ENCODE results near the gene TRPV4. TPM values are rescaled to one million over a fixed set of nuclear protein-coding genes. Genes with fewer than 3 reads are reported as not detected.

The TRPV4 gene
- total RNA-seq, 1 donor from 2014 or later: 0.75 TPM

DNA sequence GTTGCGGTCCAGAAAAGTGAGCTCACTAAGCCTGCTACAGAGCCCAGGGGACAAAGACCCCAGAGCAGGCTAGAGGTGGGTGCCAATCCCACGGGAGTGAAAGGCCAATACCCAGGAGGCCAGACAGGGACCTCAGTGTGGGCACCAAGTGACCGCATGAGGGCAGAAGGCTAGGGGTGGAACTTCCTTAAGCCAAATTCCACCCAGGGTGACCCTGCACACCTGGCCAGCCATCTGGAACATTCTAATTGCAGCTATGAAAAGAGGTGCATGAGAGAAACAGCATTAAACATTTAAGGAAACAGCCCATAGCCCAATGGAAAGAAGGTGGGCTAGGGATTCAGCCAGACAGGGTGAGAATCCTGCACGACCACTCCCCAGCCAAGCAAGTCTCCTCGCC, 27.8 kb upstream of the TRPV4 start:
- H3K4me1 Mint-ChIP-seq (ENCODE audit: low read depth, unreplicated experiment): peaks cover 2% of the 10 kb centered on the region

GRCh38 chr12:109858764-109859163, 25.6 kb upstream of the TRPV4 start:
- Mint-ChIP-seq H3K36me3 (ENCODE audit: low read depth, unreplicated experiment) (peaks cover 19% of the 10 kb centered on the region), H3K27ac (ENCODE audit: unreplicated experiment) (no peak overlapping the region), H3K4me1 (ENCODE audit: low read depth, unreplicated experiment) (peaks cover 2% of the 10 kb centered on the region), H3K27me3 (ENCODE audit: low read depth, unreplicated experiment) (no peaks in the 10 kb centered on the region), H3K9me3 (ENCODE audit: unreplicated experiment) (no peaks in the 10 kb centered on the region), H3K4me3 (ENCODE audit: unreplicated experiment) (no peak overlapping the region)
- no peak for FAIRE-seq
- Histone ChIP-seq H2AFZ (ENCODE audit: low read depth, low read length) (no peak overlapping the region), H3K4me2 (ENCODE audit: low read length) (no peak overlapping the region), H4K20me1 (ENCODE audit: insufficient read depth, low read length) (peaks cover 39% of the 10 kb centered on the region), H3K9ac (ENCODE audit: low read length) (no peak overlapping the region), H3K9me3 (ENCODE audit: insufficient read depth, low read depth, low read length) (no peaks in the 10 kb centered on the region), H3K36me3 (ENCODE audit: insufficient read depth, low read length) (peaks cover 5% of the 10 kb centered on the region), H3K27me3 (ENCODE audit: insufficient read depth, low read length) (no peaks in the 10 kb centered on the region), H3K79me2 (ENCODE audit: insufficient read depth, low read length) (peaks cover 13% of the 10 kb centered on the region), H3K27ac (ENCODE audit: low read depth, low read length) (no peak overlapping the region), H3K4me1 (ENCODE audit: insufficient read depth, low read length) (no peaks in the 10 kb centered on the region), H3K4me3 (ENCODE audit: insufficient read depth, low read depth, low read length) (no peak overlapping the region)
- TF ChIP-seq CTCF (IDR thresholded peaks at IDR 0.05; ENCODE audit: insufficient read depth, low read depth, low read length): no peak
- TF ChIP-seq EZH2 (IDR thresholded peaks at IDR 0.05; ENCODE audit: insufficient read depth, low read length): no peak
- DNase-seq (ENCODE audit: low read depth): no peak

More for the DNA sequence above, 27.8 kb upstream of the TRPV4 start:
- Histone ChIP-seq H3K27ac (ENCODE audit: low read depth, low read length) (no peak overlapping the region), H3K79me2 (ENCODE audit: insufficient read depth, low read length) (peaks cover 32% of the 10 kb centered on the region), H3K4me3 (ENCODE audit: insufficient read depth, low read depth, low read length) (no peak overlapping the region), H2AFZ (ENCODE audit: low read depth, low read length) (no peak overlapping the region), H3K9ac (ENCODE audit: low read length) (no peak overlapping the region), H3K4me2 (ENCODE audit: low read length) (no peak overlapping the region), H4K20me1 (ENCODE audit: insufficient read depth, low read length) (peaks cover 57% of the 10 kb centered on the region), H3K4me1 (ENCODE audit: insufficient read depth, low read length) (peaks cover 5% of the 10 kb centered on the region), H3K27me3 (ENCODE audit: insufficient read depth, low read length) (no peaks in the 10 kb centered on the region), H3K36me3 (ENCODE audit: insufficient read depth, low read length) (peaks cover 4% of the 10 kb centered on the region), H3K9me3 (ENCODE audit: insufficient read depth, low read depth, low read length) (no peaks in the 10 kb centered on the region)
- Mint-ChIP-seq H3K9me3 (ENCODE audit: unreplicated experiment) (no peaks in the 10 kb centered on the region), H3K27ac (ENCODE audit: unreplicated experiment) (no peak overlapping the region), H3K36me3 (ENCODE audit: low read depth, unreplicated experiment) (peaks cover 16% of the 10 kb centered on the region), H3K4me3 (ENCODE audit: unreplicated experiment) (no peak overlapping the region), H3K27me3 (ENCODE audit: low read depth, unreplicated experiment) (no peaks in the 10 kb centered on the region)
- no peak for TF ChIP-seq EZH2 (IDR thresholded peaks at IDR 0.05; ENCODE audit: insufficient read depth, low read length)
- no peak for TF ChIP-seq CTCF (IDR thresholded peaks at IDR 0.05; ENCODE audit: insufficient read depth, low read depth, low read length)
- no peak for FAIRE-seq
- no peak for DNase-seq (ENCODE audit: low read depth)

DNA sequence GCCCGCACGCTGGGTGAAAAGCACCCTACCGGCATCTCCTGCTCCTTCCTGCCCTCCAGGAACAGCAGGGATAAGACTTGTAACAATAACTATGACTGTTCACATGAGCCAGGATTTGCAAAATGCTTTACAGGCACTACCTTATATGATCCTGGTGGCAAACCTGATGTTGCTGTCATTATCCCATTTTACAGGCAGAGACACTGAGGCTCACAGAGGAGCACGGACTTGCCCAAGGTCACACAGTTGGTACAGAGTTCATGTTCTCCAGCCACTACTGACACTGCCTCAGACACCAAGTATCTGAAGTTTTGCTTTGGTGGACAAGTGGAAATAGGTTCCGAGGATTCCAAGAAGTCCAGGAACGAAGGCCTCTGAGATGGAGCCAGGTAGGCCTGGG, 24.5 kb upstream of the TRPV4 start:
- peaks cover 2% of the 10 kb centered on the region for H3K4me1 Mint-ChIP-seq (ENCODE audit: low read depth, unreplicated experiment)

More for the DNA sequence above, 24.5 kb upstream of the TRPV4 start:
- no peak overlapping the region for H3K27ac Mint-ChIP-seq (ENCODE audit: unreplicated experiment)
- no peak overlapping the region for H3K4me3 Mint-ChIP-seq (ENCODE audit: unreplicated experiment)
- H3K27me3 Mint-ChIP-seq (ENCODE audit: low read depth, unreplicated experiment): no peaks in the 10 kb centered on the region
- Histone ChIP-seq H3K27ac (ENCODE audit: low read depth, low read length) (no peak overlapping the region), H4K20me1 (ENCODE audit: insufficient read depth, low read length) (peaks cover 31% of the 10 kb centered on the region), H3K9me3 (ENCODE audit: insufficient read depth, low read depth, low read length) (no peaks in the 10 kb centered on the region), H3K79me2 (ENCODE audit: insufficient read depth, low read length) (peaks cover 7% of the 10 kb centered on the region), H3K4me2 (ENCODE audit: low read length) (no peak overlapping the region), H3K9ac (ENCODE audit: low read length) (no peak overlapping the region), H3K27me3 (ENCODE audit: insufficient read depth, low read length) (no peaks in the 10 kb centered on the region), H3K4me3 (ENCODE audit: insufficient read depth, low read depth, low read length) (no peak overlapping the region), H3K36me3 (ENCODE audit: insufficient read depth, low read length) (peaks cover 5% of the 10 kb centered on the region), H2AFZ (ENCODE audit: low read depth, low read length) (no peak overlapping the region), H3K4me1 (ENCODE audit: insufficient read depth, low read length) (no peaks in the 10 kb centered on the region)
- TF ChIP-seq EZH2 (IDR thresholded peaks at IDR 0.05; ENCODE audit: insufficient read depth, low read length) (no peak), CTCF (IDR thresholded peaks at IDR 0.05; ENCODE audit: insufficient read depth, low read depth, low read length) (no peak)
- FAIRE-seq (no peak), DNase-seq (ENCODE audit: low read depth) (no peak)
- no peaks in the 10 kb centered on the region for H3K9me3 Mint-ChIP-seq (ENCODE audit: unreplicated experiment)
- peaks cover 18% of the 10 kb centered on the region for H3K36me3 Mint-ChIP-seq (ENCODE audit: low read depth, unreplicated experiment)

All from astrocyte (in vitro differentiated cells and primary cell).